ENCODE results near the gene LAMTOR3. TPM values are rescaled to one million over a fixed set of nuclear protein-coding genes. Genes with fewer than 3 reads are reported as not detected.

Gene LAMTOR3
- total and polyA plus RNA-seq, 10 of the 15 experiments (the other 5 are each of a cell fraction or from before 2014, with no cell fraction given): 30.1 to 120 (median 65.5) TPM

- ChIA-PET CTCF (interaction anchor here (1.0 to 3.8 kb wide), 5 partner anchors 9 to 89 kb away, joined by 4 to 23 read pairs (median 8); no protein-coding TSS in a partner anchor), RAD21 (ENCODE audit: unreplicated experiment) (interaction anchor here (1.5 kb wide), 1 partner anchor 51 kb away, joined by 4 read pairs; no protein-coding TSS in a partner anchor), SMC1A (ENCODE audit: uncharacterized antibody, unreplicated experiment) (interaction anchor here (1.0 to 6.3 kb wide), 7 partner anchors 14 to 759 kb away, joined by 3 to 43 read pairs (median 3); no protein-coding TSS in a partner anchor), POLR2A (no interaction called here)
- FAIRE-seq (no peak), ATAC-seq (peak; percentile 85), DNase-seq (ENCODE audit: low read depth, low spot score) (peak; percentile 32)
- intact Hi-C loops (cut with micrococcal nuclease; ENCODE audit: unreplicated experiment): no loop called here
- Histone ChIP-seq H2AFZ (ENCODE audit: control insufficient read depth, low read depth, low read length) (no peak overlapping the region), H3K4me2 (ENCODE audit: control insufficient read depth, insufficient read depth) (no peak overlapping the region; the same call in 1 of the 2 replicates), H3K4me3 (no peak overlapping the region), H3K4me1 (ENCODE audit: control insufficient read depth, insufficient read depth, low read length) (peaks cover 28% of the 10 kb centered on the region), H3K27ac (ENCODE audit: control insufficient read depth, insufficient read depth) (no peak overlapping the region), H3K36me3 (ENCODE audit: control insufficient read depth in 2 of 2, insufficient read depth in 2 of 2, low read length in 1 of 2) (peaks cover 2 to 17% of the 10 kb centered on the region in 2 experiments; a peak in 3 of 4 replicates), H3K27me3 (replicated peaks in 1 of 2; ENCODE audit: control insufficient read depth in 2 of 2, insufficient read depth in 2 of 2, low read length in 1 of 2) (no peaks in the 10 kb centered on the region), H4K20me1 (ENCODE audit: control insufficient read depth, insufficient read depth) (no peaks in the 10 kb centered on the region), H3K9me3 (replicated peaks; ENCODE audit: control insufficient read depth, insufficient read depth, low read length) (no peaks in the 10 kb centered on the region; the same call in 2 of the 3 replicates), H3K79me2 (ENCODE audit: control insufficient read depth, insufficient read depth, low read length) (no peaks in the 10 kb centered on the region; the same call in 1 of the 2 replicates), H3K9ac (ENCODE audit: control insufficient read depth, insufficient read depth, low read length) (no peak overlapping the region)
- no TSS peak for BruUV-seq (replicated peaks)
- in situ Hi-C loops (cut with MboI): no loop called here
- WGBS (ENCODE audit: insufficient coverage, insufficient replicate concordance, low lambda C conversion rate, missing lambda C conversion rate): 4% methylated on average over 2 of the region's 2 CpGs
- peak; percentile 71 for TF ChIP-seq PAX5 (IDR thresholded peaks at IDR 0.05; ENCODE audit: borderline replicate concordance, low read depth, low read length)
- TF ChIP-seq IRF3 (IDR thresholded peaks at IDR 0.05): no peak
- TF ChIP-seq POLR2A (IDR thresholded peaks at IDR 0.05; ENCODE audit: low read depth, low read length): 0 out of 2 replicates have a peak, but pooled peaks have one; percentile 15
- TF ChIP-seq, protein P1, sequence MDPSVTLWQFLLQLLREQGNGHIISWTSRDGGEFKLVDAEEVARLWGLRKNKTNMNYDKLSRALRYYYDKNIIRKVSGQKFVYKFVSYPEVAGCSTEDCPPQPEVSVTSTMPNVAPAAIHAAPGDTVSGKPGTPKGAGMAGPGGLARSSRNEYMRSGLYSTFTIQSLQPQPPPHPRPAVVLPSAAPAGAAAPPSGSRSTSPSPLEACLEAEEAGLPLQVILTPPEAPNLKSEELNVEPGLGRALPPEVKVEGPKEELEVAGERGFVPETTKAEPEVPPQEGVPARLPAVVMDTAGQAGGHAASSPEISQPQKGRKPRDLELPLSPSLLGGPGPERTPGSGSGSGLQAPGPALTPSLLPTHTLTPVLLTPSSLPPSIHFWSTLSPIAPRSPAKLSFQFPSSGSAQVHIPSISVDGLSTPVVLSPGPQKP (IDR thresholded peaks at IDR 0.05; ENCODE audit: low read depth, low read length): no peak
- TF ChIP-seq ATF3 (IDR thresholded peaks at IDR 0.05; ENCODE audit: borderline replicate concordance, extremely low read depth, low read depth, low read length): no peak
- no peak for TF ChIP-seq RAD21 (IDR thresholded peaks at IDR 0.05; ENCODE audit: insufficient read depth, low read depth, low read length)
Measured at GRCh38 chr4:99859618-99860017, 34.6 kb downstream of the LAMTOR3 start.

Data from GM12878 (cell line).